BLaER1 treated with 17β-estradiol and CSF1 and Interleukin-3, amounts not matched to agents 10 nM and 100 nM (cell line): ENCODE results near the gene KCP.

Experiments
- H3K27ac ChIP-seq, 11 experiments: shearing (Covaris generic); formaldehyde crosslinking; 2 replicates each; pipeline ENCODE4 v1.8.1; 2022
- H3K27me3 ChIP-seq, 11 experiments: shearing (Covaris generic); formaldehyde crosslinking; 2 replicates each; pipeline ENCODE4 v1.8.1; 2022
- H3K36me3 ChIP-seq, 11 experiments: shearing (Covaris generic); formaldehyde crosslinking; 2 replicates each; pipeline ENCODE4 v1.8.1; 2022
- H3K4me1 ChIP-seq, 10 experiments: shearing (Covaris generic); formaldehyde crosslinking; 2 replicates each; pipeline ENCODE4 v1.8.1; 2022
- H3K4me2 ChIP-seq, 11 experiments: shearing (Covaris generic); formaldehyde crosslinking; 2 replicates each; pipeline ENCODE4 v1.8.1; 2022
- H3K4me3 ChIP-seq, 10 experiments: shearing (Covaris generic); formaldehyde crosslinking; 2 replicates each; pipeline ENCODE4 v1.8.1; 2022
- H3K9ac ChIP-seq, 11 experiments: shearing (Covaris generic); formaldehyde crosslinking; 2 replicates each; pipeline ENCODE4 v1.8.1; 2022
- H3K9me3 ChIP-seq, 11 experiments: shearing (Covaris generic); formaldehyde crosslinking; replicated peaks in 1 of 11; 2 replicates each; pipeline ENCODE4 v1.8.1; 2022
- H4K20me1 ChIP-seq, 11 experiments: shearing (Covaris generic); formaldehyde crosslinking; 2 replicates each; pipeline ENCODE4 v1.8.1; 2022
- Cebpa-rat ChIP-seq, 11 experiments: shearing (Covaris generic); IDR thresholded peaks; 2 replicates each; pipeline ENCODE4 v1.8.1; 2022

The KCP gene

GRCh38 chr7:128937271-128937646, 26.8 kb upstream of the KCP start:
- Histone ChIP-seq H4K20me1 (peaks cover 0 to 12% (median 4%) of the 10 kb centered on the region in 11 experiments; a peak in 8 of 22 replicates), H3K36me3 (peaks cover 0 to 9% (median 0%) of the 10 kb centered on the region in 11 experiments; a peak in 5 of 22 replicates), H3K4me1 (peaks cover 74 to 92% (median 80%) of the 10 kb centered on the region in 10 experiments), H3K4me3 (peak overlapping the region in 8 of 10 experiments; percentile 58 to 92 (median 70); a peak in 12 of 20 replicates), H3K9me3 (no peaks in the 10 kb centered on the region), H3K4me2 (peak overlapping the region; percentile 88 to 99 (median 95); a peak in 20 of 22 replicates), H3K27me3 (peaks cover 18 to 61% (median 54%) of the 10 kb centered on the region in 11 experiments; a peak in 21 of 22 replicates), H3K9ac (peak overlapping the region in 4 of 11 experiments; percentile 76 to 93 (median 86); a peak in 7 of 22 replicates), H3K27ac (peak overlapping the region in 3 of 11 experiments; percentile 71 to 85 (median 84); a peak in 5 of 22 replicates)
- TF ChIP-seq Cebpa-rat (IDR thresholded peaks at IDR 0.05) = no peak

GRCh38 chr7:128936798-128937197, 26.3 kb upstream of the KCP start:
- no peak overlapping the region for H3K27ac ChIP-seq
- H3K4me3 ChIP-seq = peak overlapping the region in 1 of 10 experiments; percentile 86; a peak in 1 of 20 replicates
- H3K27me3 ChIP-seq = peaks cover 18 to 61% (median 54%) of the 10 kb centered on the region in 11 experiments; a peak in 21 of 22 replicates
- 0 out of 22 replicates have a peak overlapping the region, but pooled peaks of 1 of the 11 experiments have one; percentile 93 for H3K9ac ChIP-seq
- peaks cover 0 to 8% (median 4%) of the 10 kb centered on the region in 11 experiments; a peak in 8 of 22 replicates for H4K20me1 ChIP-seq
- no peaks in the 10 kb centered on the region for H3K9me3 ChIP-seq
- no peak for TF ChIP-seq Cebpa-rat (IDR thresholded peaks at IDR 0.05)
- peaks cover 0 to 4% (median 0%) of the 10 kb centered on the region in 11 experiments; a peak in 4 of 22 replicates for H3K36me3 ChIP-seq
- peaks cover 74 to 92% (median 79%) of the 10 kb centered on the region in 10 experiments for H3K4me1 ChIP-seq
- H3K4me2 ChIP-seq = peak overlapping the region in 4 of 11 experiments; percentile 91 to 97 (median 96); a peak in 7 of 22 replicates

GRCh38 chr7:128935342-128935730, 24.8 kb upstream of the KCP start:
- H3K9me3 ChIP-seq = no peaks in the 10 kb centered on the region
- H3K27ac ChIP-seq = peak overlapping the region in 2 of 11 experiments; percentile 42 to 53; a peak in 4 of 22 replicates
- peak overlapping the region in 7 of 11 experiments; percentile 76 to 98 (median 87); a peak in 12 of 22 replicates for H3K4me2 ChIP-seq
- no peak overlapping the region; a peak in 1 of 22 replicates for H3K9ac ChIP-seq
- H3K4me3 ChIP-seq = no peak overlapping the region
- H4K20me1 ChIP-seq = peaks cover 0 to 7% (median 0%) of the 10 kb centered on the region in 11 experiments; a peak in 5 of 22 replicates
- no peaks in the 10 kb centered on the region for H3K36me3 ChIP-seq
- H3K4me1 ChIP-seq = peaks cover 60 to 86% (median 68%) of the 10 kb centered on the region in 10 experiments
- H3K27me3 ChIP-seq = peaks cover 18 to 61% (median 54%) of the 10 kb centered on the region in 11 experiments; a peak in 21 of 22 replicates
- TF ChIP-seq Cebpa-rat (IDR thresholded peaks at IDR 0.05) = no peak

GRCh38 chr7:128934361-128935341, 24.1 kb upstream of the KCP start:
- H3K27me3 ChIP-seq = peaks cover 18 to 57% (median 51%) of the 10 kb centered on the region in 11 experiments; a peak in 21 of 22 replicates
- H3K9ac ChIP-seq = peak overlapping the region in 2 of 11 experiments; percentile 12 to 18; a peak in 2 of 22 replicates
- H4K20me1 ChIP-seq = peaks cover 0 to 7% (median 0%) of the 10 kb centered on the region in 11 experiments; a peak in 5 of 22 replicates
- H3K4me2 ChIP-seq = peak overlapping the region; percentile 17 to 98 (median 82); a peak in 21 of 22 replicates
- H3K36me3 ChIP-seq = no peaks in the 10 kb centered on the region
- peak overlapping the region in 5 of 11 experiments; percentile 16 to 53 (median 42); a peak in 6 of 22 replicates for H3K27ac ChIP-seq
- H3K4me1 ChIP-seq = peaks cover 53 to 79% (median 62%) of the 10 kb centered on the region in 10 experiments
- H3K4me3 ChIP-seq = peak overlapping the region in 1 of 10 experiments; percentile 33; a peak in 3 of 20 replicates
- TF ChIP-seq Cebpa-rat (IDR thresholded peaks at IDR 0.05) = no peak
- H3K9me3 ChIP-seq = no peaks in the 10 kb centered on the region

GRCh38 chr7:128933180-128933891, 22.8 kb upstream of the KCP start:
- H3K27ac ChIP-seq = peak overlapping the region in 10 of 11 experiments; percentile 16 to 69 (median 49); a peak in 17 of 22 replicates
- peaks cover 18 to 44% (median 38%) of the 10 kb centered on the region in 11 experiments; a peak in 21 of 22 replicates for H3K27me3 ChIP-seq
- H3K4me1 ChIP-seq = peaks cover 40 to 66% (median 49%) of the 10 kb centered on the region in 10 experiments
- no peaks in the 10 kb centered on the region for H3K9me3 ChIP-seq
- peak overlapping the region in 3 of 11 experiments; percentile 1 to 40 (median 26); a peak in 2 of 22 replicates for H3K9ac ChIP-seq
- no peaks in the 10 kb centered on the region for H3K36me3 ChIP-seq
- peak overlapping the region in 5 of 10 experiments; percentile 3 to 33 (median 14); a peak in 4 of 20 replicates for H3K4me3 ChIP-seq
- no peak for TF ChIP-seq Cebpa-rat (IDR thresholded peaks at IDR 0.05)
- H3K4me2 ChIP-seq = peak overlapping the region; percentile 69 to 98 (median 82)
- peaks cover 0 to 5% (median 0%) of the 10 kb centered on the region in 11 experiments; a peak in 5 of 22 replicates for H4K20me1 ChIP-seq

GRCh38 chr7:128932862-128933179, 22.3 kb upstream of the KCP start:
- peaks cover 18 to 39% (median 33%) of the 10 kb centered on the region in 11 experiments; a peak in 21 of 22 replicates for H3K27me3 ChIP-seq
- no peaks in the 10 kb centered on the region for H3K36me3 ChIP-seq
- H3K4me2 ChIP-seq = peak overlapping the region; percentile 69 to 98 (median 82)
- H3K9me3 ChIP-seq = no peaks in the 10 kb centered on the region
- peak overlapping the region in 10 of 11 experiments; percentile 13 to 69 (median 49); a peak in 14 of 22 replicates for H3K27ac ChIP-seq
- peaks cover 0 to 4% (median 0%) of the 10 kb centered on the region in 11 experiments; a peak in 2 of 22 replicates for H4K20me1 ChIP-seq
- H3K4me3 ChIP-seq = peak overlapping the region in 2 of 10 experiments; percentile 0 to 14; a peak in 2 of 20 replicates
- 0 out of 22 replicates have a peak overlapping the region, but pooled peaks of 1 of the 11 experiments have one; percentile 26 for H3K9ac ChIP-seq
- H3K4me1 ChIP-seq = peaks cover 35 to 65% (median 44%) of the 10 kb centered on the region in 10 experiments
- no peak for TF ChIP-seq Cebpa-rat (IDR thresholded peaks at IDR 0.05)

GRCh38 chr7:128931965-128932861, 21.7 kb upstream of the KCP start:
- H4K20me1 ChIP-seq = peaks cover 0 to 1% (median 0%) of the 10 kb centered on the region in 11 experiments; a peak in 1 of 22 replicates
- H3K4me1 ChIP-seq = peaks cover 29 to 60% (median 38%) of the 10 kb centered on the region in 10 experiments
- H3K9me3 ChIP-seq = no peaks in the 10 kb centered on the region
- peaks cover 16 to 33% (median 26%) of the 10 kb centered on the region in 11 experiments; a peak in 21 of 22 replicates for H3K27me3 ChIP-seq
- peak overlapping the region in 2 of 10 experiments; percentile 0 to 14; a peak in 2 of 20 replicates for H3K4me3 ChIP-seq
- H3K27ac ChIP-seq = peak overlapping the region in 10 of 11 experiments; percentile 13 to 69 (median 49); a peak in 12 of 22 replicates
- TF ChIP-seq Cebpa-rat (IDR thresholded peaks at IDR 0.05) = no peak
- no peaks in the 10 kb centered on the region for H3K36me3 ChIP-seq
- no peak overlapping the region for H3K9ac ChIP-seq
- peak overlapping the region; percentile 69 to 98 (median 82) for H3K4me2 ChIP-seq
